ENCODE data around the gene CFAP92. TPM values are rescaled to one million over a fixed set of nuclear protein-coding genes. Genes with fewer than 3 reads are reported as not detected.
"Not testable (repeated sequence)": the region's sequence is repeated elsewhere in the genome, so short reads cannot be mapped to it uniquely, and the experiment has no call there.

The CFAP92 gene
- total RNA-seq, 1 experiment from 2014 or later, result not detected

GRCh38 chr3:128917291-128917690 lies 76.6 kb downstream of the CFAP92 start:
- in situ Hi-C loops (cut with HindIII; ENCODE audit: low sequenced_read_pairs), result no loop called here
- DNase-seq (ENCODE audit: low spot score), result peak; percentile 65

- DNase-seq (ENCODE audit: low spot score), result peak; percentile 23
- in situ Hi-C loops (cut with HindIII; ENCODE audit: low sequenced_read_pairs), result no loop called here
These were observed 78.8 kb downstream of the CFAP92 start for GRCh38 chr3:128914966-128915645.

- in situ Hi-C loops (cut with HindIII; ENCODE audit: low sequenced_read_pairs), result no loop called here
- no peak for DNase-seq (ENCODE audit: low spot score)
These were observed 82.0 kb downstream of the CFAP92 start for GRCh38 chr3:128911911-128912310.

GRCh38 chr3:128910006-128910405 lies 83.9 kb downstream of the CFAP92 start:
- no peak for DNase-seq (ENCODE audit: low spot score)
- in situ Hi-C loops (cut with HindIII; ENCODE audit: low sequenced_read_pairs), result no loop called here

- in situ Hi-C loops (cut with HindIII; ENCODE audit: low sequenced_read_pairs), result no loop called here
- no peak for DNase-seq (ENCODE audit: low spot score)
These were observed 84.9 kb downstream of the CFAP92 start for GRCh38 chr3:128908951-128909350.

- in situ Hi-C loops (cut with HindIII; ENCODE audit: low sequenced_read_pairs), result no loop called here
- peak; percentile 74 for DNase-seq (ENCODE audit: low spot score)
These were observed 86.0 kb downstream of the CFAP92 start for GRCh38 chr3:128907706-128908445.

- DNase-seq (ENCODE audit: low spot score), result no peak
- in situ Hi-C loops (cut with HindIII; ENCODE audit: low sequenced_read_pairs), result no loop called here
These were observed 86.9 kb downstream of the CFAP92 start for GRCh38 chr3:128906804-128907525.

- in situ Hi-C loops (cut with HindIII; ENCODE audit: low sequenced_read_pairs), result no loop called here
- peak; percentile 24 for DNase-seq (ENCODE audit: low spot score)
These were observed 87.7 kb downstream of the CFAP92 start for GRCh38 chr3:128906031-128906803.

- in situ Hi-C loops (cut with HindIII; ENCODE audit: low sequenced_read_pairs), result no loop called here
- DNase-seq (ENCODE audit: low spot score), result peak; percentile 25
These were observed 90.4 kb downstream of the CFAP92 start for GRCh38 chr3:128903501-128903900.

- in situ Hi-C loops (cut with HindIII; ENCODE audit: low sequenced_read_pairs), result no loop called here
- no peak for DNase-seq (ENCODE audit: low spot score)
These were observed 91.5 kb downstream of the CFAP92 start for GRCh38 chr3:128902426-128902825.

- in situ Hi-C loops (cut with HindIII; ENCODE audit: low sequenced_read_pairs), result no loop called here
- no peak for DNase-seq (ENCODE audit: low spot score)
These were observed 97.8 kb downstream of the CFAP92 start for GRCh38 chr3:128895843-128896697.

- in situ Hi-C loops (cut with HindIII; ENCODE audit: low sequenced_read_pairs), result no loop called here
- DNase-seq (ENCODE audit: low spot score), result no peak
These were observed 104.6 kb downstream of the CFAP92 start for GRCh38 chr3:128889139-128889894.

- in situ Hi-C loops (cut with HindIII; ENCODE audit: low sequenced_read_pairs), result no loop called here
- no peak for DNase-seq (ENCODE audit: low spot score)
These were observed 108.9 kb downstream of the CFAP92 start for GRCh38 chr3:128884992-128885391.

- in situ Hi-C loops (cut with HindIII; ENCODE audit: low sequenced_read_pairs), result no loop called here
- DNase-seq (ENCODE audit: low spot score), result no peak
These were observed 111.2 kb downstream of the CFAP92 start for GRCh38 chr3:128882719-128883118.

- no peak for DNase-seq (ENCODE audit: low spot score)
- in situ Hi-C loops (cut with HindIII; ENCODE audit: low sequenced_read_pairs), result no loop called here
These were observed 112.3 kb downstream of the CFAP92 start for GRCh38 chr3:128881576-128881975.

- in situ Hi-C loops (cut with HindIII; ENCODE audit: low sequenced_read_pairs); DNase-seq (ENCODE audit: low spot score): not testable (repeated sequence)
These were observed 113.4 kb downstream of the CFAP92 start for GRCh38 chr3:128880455-128880854.

- peak; percentile 16 for DNase-seq (ENCODE audit: low spot score)
These were observed 113.9 kb downstream of the CFAP92 start for GRCh38 chr3:128879991-128880390.

More at GRCh38 chr3:128879991-128880390, 113.9 kb downstream of the CFAP92 start:
- in situ Hi-C loops (cut with HindIII; ENCODE audit: low sequenced_read_pairs), result no loop called here
